GM18499 (cell line): ENCODE results near the gene AK2.
"Not testable (repeated sequence)": the region's sequence is repeated elsewhere in the genome, so short reads cannot be mapped to it uniquely, and the experiment has no call there.

Source experiments
- ATAC-seq: cut with Tn5 transposase; IDR thresholded peaks from one replicate; pipeline ENCODE4 v1.9.1; 2021; ENCODE audit warnings: moderate number of reproducible peaks; ENCODE audit not compliant: insufficient read depth, unreplicated experiment

The AK2 gene

DNA sequence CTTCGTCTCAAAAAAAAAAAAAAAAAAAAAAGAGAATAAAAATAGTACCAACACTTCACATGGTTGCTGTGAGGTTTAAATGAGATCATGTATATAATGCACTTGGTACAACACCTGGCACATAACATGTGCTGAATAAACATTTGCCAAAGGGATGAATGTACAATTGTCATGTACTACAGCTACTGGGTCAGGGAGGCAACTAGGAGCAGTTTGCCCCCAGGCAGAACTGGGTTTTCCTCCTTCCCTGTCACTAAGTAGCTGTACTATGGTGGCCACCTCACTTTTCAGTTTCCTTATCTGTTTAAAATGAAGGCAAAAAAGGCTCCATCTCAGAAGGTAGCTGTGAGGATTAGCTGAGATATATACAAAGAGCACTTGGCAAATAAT is 11.5 kb downstream of the AK2 start:
- no peak for ATAC-seq

- not testable (repeated sequence) for ATAC-seq
These were observed 12.1 kb downstream of the AK2 start for GRCh38 chr1:33024430-33025179.

GRCh38 chr1:33022650-33023200 is 14.0 kb downstream of the AK2 start:
- ATAC-seq = no peak

GRCh38 chr1:33021567-33022431 is 14.9 kb downstream of the AK2 start:
- ATAC-seq = no peak

DNA sequence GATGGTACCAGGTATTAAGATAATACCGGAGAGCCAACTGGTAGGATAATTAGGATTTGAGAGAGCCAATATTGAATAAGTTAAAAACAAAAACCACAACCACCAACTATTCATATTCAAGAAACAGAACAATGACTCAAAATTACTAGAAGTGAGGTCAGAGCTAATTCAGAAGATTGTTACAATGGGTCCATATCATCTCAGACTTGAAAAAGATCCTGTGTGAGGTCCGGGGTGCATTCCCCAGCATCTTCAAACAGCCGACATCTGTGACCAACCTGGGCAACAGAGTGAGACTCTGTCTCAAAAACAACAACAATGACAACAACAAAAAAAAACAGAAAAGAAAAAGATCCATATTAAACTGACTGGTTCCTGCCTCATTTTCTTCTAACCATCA is 18.6 kb downstream of the AK2 start:
- ATAC-seq = no peak

- no peak for ATAC-seq
These were observed 19.5 kb downstream of the AK2 start for GRCh38 chr1:33017175-33017574.

- ATAC-seq = no peak
These were observed 21.5 kb downstream of the AK2 start for GRCh38 chr1:33015216-33015615.

GRCh38 chr1:33014464-33015163 is 22.1 kb downstream of the AK2 start:
- no peak for ATAC-seq

GRCh38 chr1:33013791-33014190 is 22.9 kb downstream of the AK2 start:
- ATAC-seq = no peak

DNA sequence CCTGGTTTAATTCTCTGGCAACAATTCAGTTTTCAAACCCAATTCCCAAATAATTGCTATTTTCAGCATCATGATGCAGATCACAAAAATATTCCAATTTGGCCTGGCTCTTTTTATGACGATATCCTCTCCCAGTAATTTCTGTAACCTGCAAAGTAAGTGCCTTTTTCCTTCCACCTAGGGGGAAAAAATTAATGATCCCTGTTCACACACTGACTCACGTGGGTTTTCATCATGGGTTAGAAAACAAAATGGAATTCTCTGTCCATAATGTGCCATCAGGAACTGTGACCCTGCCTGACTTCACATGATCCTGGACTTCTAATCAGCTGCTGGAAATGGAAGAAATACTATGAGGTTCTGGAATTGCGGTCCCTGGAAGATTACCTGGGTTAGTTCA is 24.5 kb downstream of the AK2 start:
- no peak for ATAC-seq

DNA sequence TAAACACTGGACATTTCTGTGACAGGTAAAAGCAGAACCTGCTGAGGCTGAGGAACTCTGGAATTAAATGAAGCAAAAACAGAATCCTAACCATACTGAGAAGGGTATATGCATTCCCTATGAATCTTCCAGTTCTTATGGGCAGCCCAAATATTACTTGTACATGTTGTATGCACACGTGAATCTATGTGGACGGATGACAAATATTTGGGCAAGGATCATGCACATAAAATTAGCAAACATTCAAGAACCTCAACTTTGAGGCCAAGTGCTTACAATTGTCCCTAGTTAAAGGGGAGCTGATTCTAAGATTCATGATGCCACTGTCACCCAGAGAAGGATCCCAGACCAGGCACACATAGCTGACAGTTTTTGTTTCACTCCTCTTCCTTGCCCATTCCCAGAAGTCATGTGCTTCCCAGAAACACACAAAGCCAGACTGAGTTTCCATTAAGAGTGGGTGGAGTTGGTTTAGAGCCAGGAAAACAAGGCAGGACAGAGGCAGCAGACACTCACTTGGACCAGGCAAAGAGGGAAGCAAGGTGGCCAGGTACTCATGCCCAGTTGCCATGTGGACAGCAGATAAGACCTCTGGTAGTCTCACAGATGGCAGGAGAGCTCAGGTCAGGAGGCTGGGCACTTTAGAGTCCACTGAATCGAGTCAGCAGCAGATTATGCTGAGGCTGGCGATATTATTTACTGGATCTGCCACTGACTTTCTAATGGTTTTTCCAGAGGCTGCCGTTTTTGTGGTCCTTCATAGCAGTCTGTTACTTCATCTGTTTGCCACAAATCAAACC is 25.6 kb downstream of the AK2 start:
- ATAC-seq = no peak

DNA sequence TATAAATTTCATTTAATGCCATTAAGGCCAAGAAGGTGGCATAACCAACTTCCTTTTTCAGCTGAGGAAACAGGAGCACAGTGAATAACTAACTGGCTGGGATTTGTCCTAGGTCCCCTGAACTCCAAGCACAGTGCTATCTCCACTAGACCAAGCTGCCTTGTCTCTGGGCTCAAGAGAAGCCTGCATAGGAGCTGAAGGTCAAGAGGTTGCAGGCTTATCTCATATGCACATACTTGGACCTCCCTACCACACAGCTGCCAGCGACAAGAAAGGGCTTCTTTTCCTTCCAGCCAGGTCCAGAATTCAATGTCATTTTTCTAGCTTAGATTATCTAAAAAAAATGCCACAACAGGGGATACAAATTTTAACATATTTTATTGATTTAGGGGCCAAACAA is 27.1 kb downstream of the AK2 start:
- ATAC-seq = no peak

GRCh38 chr1:33008051-33008914 is 28.4 kb downstream of the AK2 start:
- no peak for ATAC-seq

GRCh38 chr1:33007190-33008050 is 29.3 kb downstream of the AK2 start:
- no peak for ATAC-seq

- ATAC-seq = no peak
These were observed 30.8 kb downstream of the AK2 start for GRCh38 chr1:33005838-33006421.

GRCh38 chr1:33005117-33005837 is 31.4 kb downstream of the AK2 start:
- ATAC-seq = no peak

DNA sequence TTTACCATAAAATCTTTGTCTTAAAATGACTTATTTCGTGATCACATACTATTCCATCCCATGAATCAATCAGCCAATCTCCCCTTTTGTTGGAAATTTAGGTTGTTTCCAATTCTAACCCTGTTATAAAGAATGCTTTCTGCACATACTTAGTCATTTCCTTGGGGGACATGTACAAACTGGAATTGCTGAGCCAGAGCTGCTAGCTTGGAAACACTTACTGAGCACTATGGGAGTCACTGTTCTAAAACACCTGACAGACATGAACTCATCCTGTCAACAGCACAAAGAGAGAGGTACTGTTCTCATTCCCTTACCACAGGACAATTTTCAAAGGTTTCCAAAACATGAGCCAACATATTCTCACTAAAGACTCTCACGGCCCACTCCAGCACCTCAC is 32.1 kb downstream of the AK2 start:
- no peak for ATAC-seq
